Muscle of back (tissue), 11 donors: Measurements from ENCODE around the gene BCL6. TPM values are rescaled to one million over a fixed set of nuclear protein-coding genes. Genes with fewer than 3 reads are reported as not detected.
A peak's percentile ranks its signal among the peaks of the same experiment; 100 is the strongest.

Experiments used
- DNase-seq, 3 donors: peaks; one replicate each; pipeline versions ENCODE4 v3.0.0 to v3.0.0-alpha.2; 2013
- polyA plus RNA-seq, 10 donors: library from polyadenylated mRNA; unstranded; fragments of 120-200 nt; gene quantifications; one replicate each; pipeline ENCODE4 v1.2.1, GENCODE V29; 2013; ENCODE audit not compliant: insufficient read length in 10 of 10

The BCL6 gene
- polyA plus RNA-seq, 10 donors: 14.2 to 31.1 (median 21.0) TPM

DNA sequence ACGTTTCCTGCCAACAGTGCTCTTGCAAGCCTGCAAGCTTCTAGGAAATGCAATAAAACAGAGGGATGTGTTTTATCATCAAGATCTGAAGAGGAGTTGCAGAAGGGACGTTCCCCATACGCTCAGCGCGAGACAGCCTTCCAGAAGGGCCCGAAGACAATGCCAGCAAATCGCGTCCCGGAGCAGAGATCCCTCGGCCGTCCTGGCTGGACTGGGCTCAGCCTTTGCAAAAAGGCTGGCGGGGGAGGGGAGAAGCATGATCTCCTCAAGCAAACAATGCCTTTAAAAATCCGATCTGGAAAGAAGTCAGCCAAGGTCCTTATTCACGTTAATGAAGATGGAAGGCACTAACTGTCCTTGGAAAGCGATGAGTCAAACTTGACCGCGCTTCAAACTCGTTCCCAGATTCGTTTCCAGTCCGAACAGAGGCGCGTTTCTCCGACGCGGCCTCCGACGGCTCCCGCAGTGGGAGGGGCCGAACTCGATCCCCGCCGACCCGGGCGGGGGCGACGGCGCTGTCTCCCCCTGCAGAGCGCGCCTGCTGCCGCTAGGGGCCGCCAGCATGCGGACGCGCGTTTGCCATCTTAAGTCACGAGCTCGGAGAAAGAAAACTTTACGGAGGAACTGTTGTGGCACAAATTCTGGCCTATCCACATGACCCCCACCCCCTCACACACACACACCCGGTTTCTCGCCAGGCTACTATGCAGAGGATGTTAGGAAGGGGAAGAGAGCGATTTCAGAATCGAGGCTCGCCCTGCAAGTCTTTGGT, 5.5 kb downstream of the BCL6 start:
- peak; percentile 94 to 97 (median 95) for DNase-seq

DNA sequence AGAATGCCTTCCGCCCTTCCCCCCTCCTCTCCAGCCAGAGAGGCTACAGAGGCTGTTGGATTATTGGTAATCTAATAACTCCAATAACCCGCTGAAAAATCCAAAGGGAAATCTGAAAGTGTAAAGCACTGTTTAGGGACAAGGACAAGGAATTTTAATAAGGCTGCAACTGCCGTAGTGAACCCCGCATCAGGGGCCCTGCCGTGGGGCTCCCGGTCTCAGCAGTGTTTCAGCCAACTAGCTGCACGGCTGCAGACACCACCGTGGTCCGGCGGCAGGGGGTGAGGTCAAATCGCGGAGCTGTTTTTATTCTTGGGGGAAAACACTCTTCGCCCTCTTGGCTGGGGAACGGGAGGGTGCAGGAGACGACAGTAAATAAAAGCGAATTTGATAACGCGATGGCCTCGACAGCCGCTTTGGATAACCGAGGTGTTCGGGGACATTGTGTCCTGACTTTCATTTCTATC, 6.1 kb downstream of the BCL6 start:
- no peak for DNase-seq

- peak; percentile 96 to 98 (median 96) for DNase-seq
These were observed 6.8 kb downstream of the BCL6 start for GRCh38 chr3:187738331-187739093.

DNA sequence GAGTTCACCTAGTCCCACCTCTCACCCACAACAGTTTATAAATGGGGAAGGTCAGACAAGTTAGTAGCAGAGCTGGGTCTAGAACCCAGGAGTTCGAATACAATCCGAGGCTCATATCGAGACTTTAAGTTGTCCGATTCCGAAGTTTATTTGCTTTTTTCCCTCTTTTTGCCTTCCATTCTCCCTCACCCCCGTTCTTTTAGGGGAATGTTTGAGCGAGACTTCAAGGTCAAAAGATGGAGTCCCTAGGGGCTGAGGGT, 7.3 kb downstream of the BCL6 start:
- no peak for DNase-seq

GRCh38 chr3:187737368-187738070, 7.7 kb downstream of the BCL6 start:
- DNase-seq: peak; percentile 61 to 87 (median 79)

GRCh38 chr3:187737006-187737367, 8.3 kb downstream of the BCL6 start:
- no peak for DNase-seq

GRCh38 chr3:187736418-187736871, 8.8 kb downstream of the BCL6 start:
- DNase-seq: no peak

DNA sequence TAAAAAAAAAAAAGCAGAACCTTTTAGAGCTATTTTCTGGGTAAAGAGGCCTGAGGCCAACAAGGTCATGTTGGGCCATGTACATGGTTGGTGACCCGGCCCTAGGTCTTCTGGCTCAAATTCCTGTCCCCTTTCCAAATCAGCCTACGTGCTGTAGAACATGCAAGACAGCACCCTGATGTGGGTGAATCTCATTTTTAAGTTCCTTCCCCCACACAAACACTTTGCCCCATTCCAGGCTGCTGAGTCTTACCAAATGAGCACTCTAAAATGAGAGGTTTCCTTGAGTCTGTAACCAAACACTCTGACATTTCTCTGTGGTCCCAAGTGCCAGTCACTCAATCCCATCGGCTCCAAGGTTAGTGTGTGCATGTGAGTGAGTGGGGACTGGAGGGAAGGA, 9.4 kb downstream of the BCL6 start:
- peak in 1 of 3 donors; percentile 16 for DNase-seq

DNA sequence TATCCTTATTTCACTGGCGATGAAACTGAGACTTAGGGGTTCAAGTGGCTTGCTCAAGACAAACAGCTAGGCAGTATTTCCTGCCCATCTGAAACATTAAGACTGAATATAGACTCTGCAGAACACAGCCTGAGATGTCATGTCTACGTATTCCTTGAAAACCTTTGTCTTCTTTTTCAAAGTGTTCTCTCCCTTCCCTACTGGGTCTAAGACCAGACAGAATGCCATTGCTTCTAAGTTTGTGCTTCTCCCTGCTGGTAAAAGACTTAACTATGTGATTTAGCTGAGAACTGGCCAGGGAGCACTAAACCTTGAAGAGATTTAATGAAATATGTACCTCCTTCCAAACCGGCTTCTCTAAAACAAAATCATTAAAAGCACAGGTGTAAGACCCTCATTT, 9.9 kb downstream of the BCL6 start:
- DNase-seq: no peak

DNA sequence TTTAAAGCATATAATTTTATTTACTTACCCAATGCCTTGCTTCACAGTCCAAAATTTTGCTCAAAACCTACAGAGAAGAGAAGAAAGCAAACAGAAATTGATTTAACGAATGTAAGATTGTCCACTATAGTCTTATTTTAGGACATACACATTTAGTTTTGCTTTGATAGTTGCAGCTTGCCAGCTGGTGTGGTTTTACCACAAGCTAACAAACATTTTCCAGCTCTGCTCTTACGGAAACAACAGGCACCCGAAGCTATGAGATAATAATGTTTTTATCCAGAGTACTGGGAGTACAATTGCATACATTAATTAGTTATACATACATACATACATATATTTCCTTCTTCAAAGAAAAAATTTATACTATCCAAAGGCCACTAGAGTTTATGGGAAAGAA, 10.4 kb downstream of the BCL6 start:
- no peak for DNase-seq

DNA sequence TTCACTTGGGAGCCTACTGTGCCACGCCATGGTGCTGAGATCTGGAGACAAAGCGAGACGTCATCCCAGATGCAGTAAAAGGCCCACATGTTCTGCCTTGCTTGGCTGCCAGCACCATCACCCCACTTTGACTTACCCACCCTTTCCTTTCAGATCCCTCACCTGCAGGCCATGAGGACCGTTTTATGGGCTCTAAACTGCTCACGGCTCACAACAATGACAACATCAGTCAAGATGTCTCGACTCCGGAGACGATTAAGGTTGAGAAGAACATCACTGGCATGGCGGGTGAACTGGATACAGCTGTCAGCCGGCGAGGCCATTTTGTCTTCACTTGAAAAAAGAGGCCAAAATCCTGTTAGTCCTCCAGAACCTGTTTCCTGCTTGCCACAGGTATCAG, 11.9 kb downstream of the BCL6 start:
- DNase-seq: no peak

GRCh38 chr3:187729598-187729997, 15.7 kb downstream of the BCL6 start:
- DNase-seq: no peak

DNA sequence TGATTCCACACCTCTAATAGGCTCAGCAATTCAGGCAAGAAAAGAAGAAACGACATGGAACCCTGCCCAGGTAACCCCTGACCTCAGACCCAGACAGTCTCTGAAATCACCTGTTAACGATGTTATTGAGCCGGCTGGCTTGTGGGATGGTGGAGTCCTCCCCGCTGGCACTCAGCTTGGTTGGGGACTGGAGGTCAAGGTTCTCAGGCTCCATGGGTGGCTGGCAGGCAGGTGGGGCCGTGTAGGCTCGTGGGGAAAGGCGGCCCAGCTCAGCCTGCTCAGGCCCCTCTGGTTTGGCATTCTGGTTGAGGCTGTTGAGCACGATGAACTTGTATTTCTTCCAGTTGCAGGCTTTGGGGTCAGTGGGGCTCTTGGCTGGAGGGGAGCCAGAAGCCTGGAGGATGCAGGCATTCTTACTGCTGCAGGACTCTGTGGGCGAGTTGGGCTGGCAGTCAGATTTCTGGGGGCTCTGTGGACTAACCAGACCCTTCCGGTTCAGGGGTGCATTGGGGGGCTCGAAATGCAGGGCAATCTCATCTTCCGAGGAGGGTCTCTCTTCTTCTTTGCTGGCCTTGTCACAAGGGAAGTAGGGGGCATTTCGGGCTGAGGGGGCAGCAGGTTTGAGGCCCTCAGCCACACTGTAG, 16.2 kb downstream of the BCL6 start:
- no peak for DNase-seq

DNA sequence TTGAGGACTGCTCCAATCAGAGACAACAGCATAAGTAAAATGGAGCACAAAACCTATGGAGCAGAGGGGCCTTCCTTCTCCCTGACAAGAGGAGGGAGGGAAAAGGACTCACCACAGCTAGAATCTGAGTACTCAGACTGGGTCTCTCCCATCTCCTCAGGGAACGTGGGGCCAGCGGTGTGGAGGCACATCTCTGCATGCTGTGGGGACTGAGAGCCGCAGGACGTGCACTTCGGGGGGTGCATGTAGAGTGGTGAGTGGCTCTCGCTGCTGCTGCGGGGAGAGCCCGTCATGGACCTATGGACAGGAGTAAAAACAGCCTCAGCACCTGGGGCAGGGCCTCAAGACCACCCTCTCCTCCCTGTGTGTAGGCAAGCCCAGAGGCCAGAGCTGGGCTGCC, 17.0 kb downstream of the BCL6 start:
- DNase-seq: no peak

GRCh38 chr3:187726564-187726963, 18.7 kb downstream of the BCL6 start:
- DNase-seq: no peak

DNA sequence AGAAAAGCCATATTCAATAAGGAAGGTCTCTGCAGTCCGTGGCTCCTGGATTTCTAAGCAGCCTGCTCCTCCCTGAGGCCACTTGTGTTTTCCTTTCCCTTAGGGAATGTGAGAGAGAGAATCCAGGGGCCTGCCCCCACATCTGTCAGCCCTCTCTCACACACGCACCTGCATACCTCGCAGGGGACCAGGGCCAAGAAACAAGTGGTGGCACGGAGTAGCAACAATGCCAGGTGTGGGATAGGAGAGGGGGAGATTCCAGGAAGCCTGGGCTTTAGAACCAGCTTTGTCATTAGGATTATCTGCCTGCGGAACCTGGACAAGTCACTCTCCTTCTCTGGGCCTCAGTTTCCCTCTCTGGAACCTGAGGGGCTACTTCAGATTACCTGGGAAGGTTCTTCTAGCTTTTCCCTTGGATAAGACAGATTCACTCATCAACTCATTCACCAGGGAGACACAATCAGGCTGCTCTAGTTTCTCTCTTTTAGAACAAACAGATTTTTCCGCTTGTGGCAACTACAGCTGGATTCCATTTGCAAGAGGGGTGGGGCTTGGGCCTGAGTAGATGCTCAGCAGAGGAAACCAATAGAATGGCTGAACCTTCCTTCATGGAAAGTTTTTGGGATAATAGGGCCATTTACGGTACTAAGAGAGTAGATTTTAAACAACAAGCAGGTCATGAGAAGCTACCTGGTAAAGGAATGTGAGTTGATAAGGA, 19.5 kb downstream of the BCL6 start:
- DNase-seq: no peak

DNA sequence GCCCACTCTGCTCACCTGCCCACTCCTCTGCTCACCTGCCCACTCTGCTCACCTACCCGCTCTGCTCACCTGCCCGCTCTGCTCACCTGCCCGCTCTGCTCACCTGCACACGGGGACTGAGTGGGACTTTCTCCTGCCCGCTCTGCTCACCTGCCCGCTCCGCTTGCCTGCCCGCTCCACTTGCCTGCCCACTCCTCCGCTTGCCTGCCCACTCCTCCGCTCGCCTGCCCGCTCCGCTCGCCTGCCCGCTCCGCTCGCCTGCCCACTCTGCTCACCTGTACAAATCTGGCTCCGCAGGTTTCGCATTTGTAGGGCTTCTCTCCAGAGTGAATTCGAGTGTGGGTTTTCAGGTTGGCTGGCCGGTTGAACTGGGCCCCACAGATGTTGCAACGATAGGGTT, 20.0 kb downstream of the BCL6 start:
- DNase-seq: no peak

- no peak for DNase-seq
These were observed 23.1 kb downstream of the BCL6 start for GRCh38 chr3:187722206-187722612.

GRCh38 chr3:187721055-187721454, 24.2 kb downstream of the BCL6 start:
- no peak for DNase-seq

DNA sequence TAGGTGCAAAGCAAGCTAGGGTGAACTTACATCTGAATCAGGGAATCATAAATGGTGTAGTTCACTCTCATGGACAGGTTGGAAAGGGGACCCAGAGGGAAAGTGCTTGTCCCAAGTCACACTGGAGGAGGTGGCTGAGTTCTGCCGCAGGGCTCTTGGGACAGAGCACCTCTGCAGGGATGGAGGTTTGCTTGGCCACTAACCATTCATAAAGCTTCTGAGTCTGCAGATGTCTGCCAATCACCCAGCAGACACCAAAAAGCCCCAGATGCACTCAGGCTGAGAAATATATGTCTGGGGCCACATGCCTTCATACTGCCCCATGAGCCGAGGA, 25.0 kb downstream of the BCL6 start:
- no peak for DNase-seq

- DNase-seq: no peak
These were observed 25.5 kb downstream of the BCL6 start for GRCh38 chr3:187719628-187720336.
